Liver (tissue), 9 donors: ENCODE measurements around the gene ZNF865. TPM values are rescaled to one million over a fixed set of nuclear protein-coding genes. Genes with fewer than 3 reads are reported as not detected.

Experiments used
- DNase-seq: peaks from one replicate; pipeline ENCODE4 v3.0.0-alpha.2; 2017; ENCODE audit warnings: low spot score
- H3K27ac ChIP-seq, 2 donors: one replicate each; pipeline ENCODE4 v1.7.0; 2013; ENCODE audit warnings: inconsistent platforms in 2 of 2, low read length in 2 of 2, control low read depth in 1 of 2, low read depth in 1 of 2, mild to moderate bottlenecking in 1 of 2
- H3K27me3 ChIP-seq, 4 donors: one replicate each; pipeline versions ENCODE4 v1.6.1 to v1.7.0; 2013; ENCODE audit warnings: low read length in 3 of 4, inconsistent platforms in 1 of 4, mild to moderate bottlenecking in 1 of 4, moderate library complexity in 1 of 4; ENCODE audit not compliant: control insufficient read depth in 4 of 4, insufficient read depth in 4 of 4
- H3K36me3 ChIP-seq, 4 donors: one replicate each; pipeline versions ENCODE4 v1.6.1 to v1.7.0; 2013; ENCODE audit warnings: low read length in 3 of 4, mild to moderate bottlenecking in 3 of 4, low read depth in 1 of 4, moderate library complexity in 1 of 4; ENCODE audit not compliant: control insufficient read depth in 4 of 4, insufficient read depth in 3 of 4
- H3K4me1 ChIP-seq, 4 donors: one replicate each; pipeline versions ENCODE4 v1.6.1 to v1.7.0; 2013; ENCODE audit warnings: low read length in 3 of 4, mild to moderate bottlenecking in 3 of 4, moderate library complexity in 1 of 4; ENCODE audit not compliant: control insufficient read depth in 4 of 4, insufficient read depth in 4 of 4
- H3K4me3 ChIP-seq, 3 donors: one replicate each; pipeline versions ENCODE4 v1.6.1 to v1.7.0; 2013; ENCODE audit warnings: low read length in 3 of 3, control low read depth in 1 of 3, low read depth in 1 of 3, mild to moderate bottlenecking in 1 of 3
- H3K9ac ChIP-seq, 2 donors: one replicate each; pipeline ENCODE4 v1.7.0; 2013; ENCODE audit warnings: low read length in 2 of 2, mild to moderate bottlenecking in 2 of 2, moderate library complexity in 2 of 2, control low read depth in 1 of 2, low read depth in 1 of 2
- H3K9me3 ChIP-seq, 4 donors: one replicate each; pipeline versions ENCODE4 v1.6.1 to v1.7.0; 2013; ENCODE audit warnings: low read length in 3 of 4; ENCODE audit not compliant: control insufficient read depth in 4 of 4
- EGR1 ChIP-seq, 2 donors: IDR thresholded peaks; 2 replicates each; pipeline ENCODE4 v1.6.1; 2016 to 2018; ENCODE audit warnings: antibody characterized with exemption in 2 of 2, low read depth in 2 of 2
- HNF4A ChIP-seq, 2 donors: conservative IDR thresholded peaks; 2 replicates each; pipeline ENCODE4 v1.6.1; 2016; ENCODE audit warnings: antibody characterized with exemption in 2 of 2, mild to moderate bottlenecking in 2 of 2
- HNF4G ChIP-seq: IDR thresholded peaks from 2 replicates; pipeline ENCODE4 v1.6.1; 2016; ENCODE audit warnings: antibody characterized with exemption
- JUND ChIP-seq, 2 donors: IDR thresholded peaks; 2 replicates each; pipeline ENCODE4 v1.6.1; 2016; ENCODE audit warnings: antibody characterized with exemption in 2 of 2
- NR2F2 ChIP-seq: IDR thresholded peaks from 2 replicates; pipeline ENCODE4 v1.6.1; 2016; ENCODE audit warnings: antibody characterized with exemption
- RXRA ChIP-seq, 2 donors: IDR thresholded peaks; 2 replicates each; pipeline ENCODE4 v1.6.1; 2017 to 2018; ENCODE audit warnings: antibody characterized with exemption in 2 of 2, mild to moderate bottlenecking in 1 of 2
- SP1 ChIP-seq: IDR thresholded peaks from 2 replicates; pipeline ENCODE4 v1.6.1; 2018; ENCODE audit warnings: antibody characterized with exemption, mild to moderate bottlenecking
- YY1 ChIP-seq: IDR thresholded peaks from 2 replicates; pipeline ENCODE4 v1.6.1; 2016; ENCODE audit warnings: antibody characterized with exemption, mild to moderate bottlenecking
- WGBS: extraction: QIAGEN DNeasy Blood & Tissue Kit; methylation state at CpG from one replicate; pipeline ENCODE4 v1.1.7; 2013; 5-methylcytosine and 5-hydroxymethylcytosine counted together
- polyA plus RNA-seq, 2 donors: library from polyadenylated mRNA; stranded (reverse) in 1 of 2; unstranded in 1 of 2; fragments of 200-250 nt in 1 of 2; fragments of >200 nt in 1 of 2; fragmentation: Nextera tagmentation in 1 of 2; extraction: Ambion mirVana in 1 of 2; gene quantifications; one replicate each; pipeline versions ENCODE4 v1.2.1 to v1.2.3, GENCODE V29; 2013 to 2015
- total RNA-seq, 2 donors: library from RNA; depleted of rRNA; stranded (reverse); fragments of >200 nt; gene quantifications; one replicate each; pipeline ENCODE4 v1.2.3, GENCODE V29; 2014
- TF ChIP-seq, protein P1 (sequence below): IDR thresholded peaks from 2 replicates; pipeline ENCODE4 v1.6.1; 2016; ENCODE audit warnings: antibody characterized with exemption
- TF ChIP-seq, protein P2 (sequence below): fragments of 150-350 bp; IDR thresholded peaks from 2 replicates; pipeline ENCODE4 v1.5.1; 2017; ENCODE audit warnings: improper control_type of control experiment, low read depth, low read length; ENCODE audit not compliant: missing input control
- TF ChIP-seq, protein P3 (sequence below): IDR thresholded peaks from 2 replicates; pipeline ENCODE4 v1.6.1; 2016; ENCODE audit warnings: antibody characterized with exemption
- TF ChIP-seq, protein P4 (sequence below): IDR thresholded peaks from 2 replicates; pipeline ENCODE4 v1.6.1; 2016; ENCODE audit warnings: antibody characterized with exemption
- donor health status: healthy.
- donor health status: healthy.
- donor health status: healthy.
- donor health status: healthy.
- donor health status: healthy.

Gene ZNF865
- total and polyA plus RNA-seq, 4 donors = 0.38 to 3.1 (median 1.6) TPM

DNA sequence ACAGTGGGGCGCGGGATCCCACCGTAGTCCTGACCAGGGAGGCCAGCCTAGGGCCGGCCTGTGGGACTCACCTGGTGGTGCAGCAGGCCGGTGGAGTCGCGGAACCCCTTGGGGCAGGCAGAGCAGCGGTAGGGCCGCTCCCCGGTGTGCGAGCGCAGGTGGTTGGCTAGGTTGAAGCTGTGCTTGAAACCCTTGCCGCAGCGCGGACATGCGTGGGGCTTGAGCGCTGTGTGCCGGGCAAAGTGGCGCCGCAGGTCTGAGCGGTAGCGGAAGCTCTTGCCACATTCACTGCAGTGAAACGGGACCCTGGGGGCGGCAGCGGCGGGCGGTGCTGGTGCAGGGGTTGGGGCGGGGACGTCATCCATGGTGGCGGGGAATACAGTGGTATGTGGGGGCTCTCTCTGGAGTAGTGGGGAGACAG is 7.9 kb upstream of the ZNF865 start:
- no peaks in the 10 kb centered on the region for H3K9me3 ChIP-seq
- peaks cover 1 to 12% (median 11%) of the 10 kb centered on the region in 4 donors for H3K4me1 ChIP-seq
- TF ChIP-seq, protein P1, sequence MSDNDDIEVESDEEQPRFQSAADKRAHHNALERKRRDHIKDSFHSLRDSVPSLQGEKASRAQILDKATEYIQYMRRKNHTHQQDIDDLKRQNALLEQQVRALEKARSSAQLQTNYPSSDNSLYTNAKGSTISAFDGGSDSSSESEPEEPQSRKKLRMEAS = no peak
- TF ChIP-seq EGR1 (IDR thresholded peaks at IDR 0.05; ENCODE audit: low read depth in 2 of 2) (no peak), HNF4G (no peak), HNF4A (conservative IDR thresholded peaks at IDR 0.05) (no peak)
- TF ChIP-seq, protein P2, sequence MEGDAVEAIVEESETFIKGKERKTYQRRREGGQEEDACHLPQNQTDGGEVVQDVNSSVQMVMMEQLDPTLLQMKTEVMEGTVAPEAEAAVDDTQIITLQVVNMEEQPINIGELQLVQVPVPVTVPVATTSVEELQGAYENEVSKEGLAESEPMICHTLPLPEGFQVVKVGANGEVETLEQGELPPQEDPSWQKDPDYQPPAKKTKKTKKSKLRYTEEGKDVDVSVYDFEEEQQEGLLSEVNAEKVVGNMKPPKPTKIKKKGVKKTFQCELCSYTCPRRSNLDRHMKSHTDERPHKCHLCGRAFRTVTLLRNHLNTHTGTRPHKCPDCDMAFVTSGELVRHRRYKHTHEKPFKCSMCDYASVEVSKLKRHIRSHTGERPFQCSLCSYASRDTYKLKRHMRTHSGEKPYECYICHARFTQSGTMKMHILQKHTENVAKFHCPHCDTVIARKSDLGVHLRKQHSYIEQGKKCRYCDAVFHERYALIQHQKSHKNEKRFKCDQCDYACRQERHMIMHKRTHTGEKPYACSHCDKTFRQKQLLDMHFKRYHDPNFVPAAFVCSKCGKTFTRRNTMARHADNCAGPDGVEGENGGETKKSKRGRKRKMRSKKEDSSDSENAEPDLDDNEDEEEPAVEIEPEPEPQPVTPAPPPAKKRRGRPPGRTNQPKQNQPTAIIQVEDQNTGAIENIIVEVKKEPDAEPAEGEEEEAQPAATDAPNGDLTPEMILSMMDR = no peak
- TF ChIP-seq, protein P3, sequence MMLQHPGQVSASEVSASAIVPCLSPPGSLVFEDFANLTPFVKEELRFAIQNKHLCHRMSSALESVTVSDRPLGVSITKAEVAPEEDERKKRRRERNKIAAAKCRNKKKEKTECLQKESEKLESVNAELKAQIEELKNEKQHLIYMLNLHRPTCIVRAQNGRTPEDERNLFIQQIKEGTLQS = no peak
- WGBS = 98% methylated on average over 30 of the region's 30 CpGs
- peaks cover 3 to 24% (median 12%) of the 10 kb centered on the region in 4 donors for H3K36me3 ChIP-seq
- DNase-seq = no peak
- H3K4me3 ChIP-seq = no peak overlapping the region
- no peaks in the 10 kb centered on the region for H3K27me3 ChIP-seq
- H3K27ac ChIP-seq = no peak overlapping the region
- no peak overlapping the region for H3K9ac ChIP-seq

DNA sequence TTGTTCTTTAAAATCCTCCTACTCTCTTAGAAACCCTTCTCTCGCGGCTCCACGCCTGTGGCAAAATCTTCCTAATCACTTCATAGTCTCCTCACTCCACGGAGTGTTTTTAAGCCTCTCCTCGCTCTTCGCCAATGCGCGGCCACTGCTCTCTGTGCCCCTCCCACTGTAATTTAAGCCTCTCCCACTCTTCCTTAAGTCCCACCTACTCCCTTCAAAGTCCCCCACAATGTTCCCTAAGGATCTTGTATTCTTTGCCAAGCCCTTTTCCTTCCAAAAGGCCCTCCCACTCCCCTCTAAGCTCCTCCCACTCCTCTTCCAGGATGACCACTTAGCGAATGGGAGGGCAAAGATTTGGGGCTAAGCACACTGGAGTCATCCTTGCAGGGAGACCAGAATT is 7.4 kb upstream of the ZNF865 start:
- WGBS = 95% methylated on average over 9 of the region's 9 CpGs
- Histone ChIP-seq H3K36me3 (peaks cover 3 to 23% (median 10%) of the 10 kb centered on the region in 4 donors), H3K9me3 (no peaks in the 10 kb centered on the region), H3K27me3 (no peaks in the 10 kb centered on the region), H3K9ac (no peak overlapping the region), H3K4me3 (no peak overlapping the region), H3K27ac (no peak overlapping the region), H3K4me1 (peaks cover 1 to 12% (median 11%) of the 10 kb centered on the region in 4 donors)
- no peak for DNase-seq
- TF ChIP-seq YY1 (no peak), RXRA (IDR thresholded peaks at IDR 0.05) (no peak), SP1 (no peak), HNF4G (no peak), JUND (IDR thresholded peaks at IDR 0.05) (no peak), NR2F2 (no peak)
- TF ChIP-seq, protein P4, sequence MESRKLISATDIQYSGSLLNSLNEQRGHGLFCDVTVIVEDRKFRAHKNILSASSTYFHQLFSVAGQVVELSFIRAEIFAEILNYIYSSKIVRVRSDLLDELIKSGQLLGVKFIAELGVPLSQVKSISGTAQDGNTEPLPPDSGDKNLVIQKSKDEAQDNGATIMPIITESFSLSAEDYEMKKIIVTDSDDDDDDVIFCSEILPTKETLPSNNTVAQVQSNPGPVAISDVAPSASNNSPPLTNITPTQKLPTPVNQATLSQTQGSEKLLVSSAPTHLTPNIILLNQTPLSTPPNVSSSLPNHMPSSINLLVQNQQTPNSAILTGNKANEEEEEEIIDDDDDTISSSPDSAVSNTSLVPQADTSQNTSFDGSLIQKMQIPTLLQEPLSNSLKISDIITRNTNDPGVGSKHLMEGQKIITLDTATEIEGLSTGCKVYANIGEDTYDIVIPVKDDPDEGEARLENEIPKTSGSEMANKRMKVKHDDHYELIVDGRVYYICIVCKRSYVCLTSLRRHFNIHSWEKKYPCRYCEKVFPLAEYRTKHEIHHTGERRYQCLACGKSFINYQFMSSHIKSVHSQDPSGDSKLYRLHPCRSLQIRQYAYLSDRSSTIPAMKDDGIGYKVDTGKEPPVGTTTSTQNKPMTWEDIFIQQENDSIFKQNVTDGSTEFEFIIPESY = no peak
- TF ChIP-seq, protein P3 = no peak
- TF ChIP-seq, protein P2 = no peak
